Lung (tissue), 12 donors: ENCODE measurements around the gene TMEM150C. TPM values are rescaled to one million over a fixed set of nuclear protein-coding genes. Genes with fewer than 3 reads are reported as not detected.

Experiments
- ATAC-seq: fragments of 200-7000 bp; cut with Tn5 transposase; one replicate; pipeline ENCODE4 v1.9.1; 2020; ENCODE audit warnings: moderate number of reproducible peaks; ENCODE audit not compliant: insufficient read depth, low FRiP score
- DNase-seq, 3 donors: peaks; one replicate each; pipeline ENCODE4 v3.0.0-alpha.2; 2013 to 2017
- H3K27ac ChIP-seq, 2 donors: one replicate each; pipeline ENCODE4 v1.5.1; 2013; ENCODE audit warnings: mild to moderate bottlenecking in 2 of 2, moderate library complexity in 2 of 2, control low read depth in 1 of 2, inconsistent platforms in 1 of 2, low read depth in 1 of 2, low read length in 1 of 2
- H3K27me3 ChIP-seq, 3 donors: one replicate each; pipeline ENCODE4 v1.5.1; 2013; ENCODE audit warnings: low read length in 2 of 3; ENCODE audit not compliant: control insufficient read depth in 3 of 3, insufficient read depth in 3 of 3
- H3K36me3 ChIP-seq, 4 donors: one replicate each; pipeline ENCODE4 v1.5.1; 2013; ENCODE audit warnings: low read length in 4 of 4, mild to moderate bottlenecking in 1 of 4, moderate library complexity in 1 of 4; ENCODE audit not compliant: control insufficient read depth in 4 of 4, insufficient read depth in 4 of 4
- H3K4me1 ChIP-seq, 5 donors: one replicate each; pipeline ENCODE4 v1.5.1; 2013; ENCODE audit warnings: low read length in 5 of 5, mild to moderate bottlenecking in 2 of 5, moderate library complexity in 1 of 5; ENCODE audit not compliant: control insufficient read depth in 5 of 5, insufficient read depth in 5 of 5
- H3K4me3 ChIP-seq: one replicate; pipeline ENCODE4 v1.5.1; 2013; ENCODE audit warnings: mild to moderate bottlenecking, control low read depth, moderate library complexity
- H3K9ac ChIP-seq, 2 donors: one replicate each; pipeline ENCODE4 v1.5.1; 2013; ENCODE audit warnings: low read length in 2 of 2, control low read depth in 1 of 2; ENCODE audit not compliant: insufficient read depth in 1 of 2
- H3K9me3 ChIP-seq, 4 donors: one replicate each; pipeline ENCODE4 v1.5.1; 2013; ENCODE audit warnings: low read length in 3 of 4, mild to moderate bottlenecking in 1 of 4, moderate library complexity in 1 of 4; ENCODE audit not compliant: control insufficient read depth in 4 of 4, insufficient read depth in 3 of 4
- CTCF ChIP-seq: IDR thresholded peaks from 2 replicates; pipeline ENCODE4 v1.5.1; 2012; ENCODE audit warnings: mild to moderate bottlenecking; ENCODE audit errors: control extremely low read depth, extremely low read depth
- WGBS, 2 donors: extraction: QIAGEN DNeasy Blood & Tissue Kit; methylation state at CpG; one replicate each; pipeline ENCODE4 v1.1.7; 2013; 5-methylcytosine and 5-hydroxymethylcytosine counted together
- polyA plus RNA-seq, 2 donors: library from polyadenylated mRNA; stranded (reverse); fragments of 200-250 nt; gene quantifications; one replicate each; pipeline ENCODE4 v1.2.1, GENCODE V29; 2013
- total RNA-seq, 2 donors: library from RNA; depleted of rRNA in 1 of 2; stranded (reverse); fragments of >200 nt in 1 of 2; gene quantifications; one replicate each; pipeline ENCODE4 v1.2.1, GENCODE V29; 2014 to 2021
- donor health status: control.
- donor health status: control.
- donor health status: Bipolar disorder and iron deficiency.
- donor health status: healthy.
- donor health status: DM: yes; HTN: yes; CAD: no.

The TMEM150C gene
- total and polyA plus RNA-seq, 4 donors = 2.5 to 10.4 (median 4.2) TPM

- H3K9me3 ChIP-seq = no peaks in the 10 kb centered on the region
- no peak overlapping the region for H3K27ac ChIP-seq
- no peak overlapping the region for H3K4me3 ChIP-seq
- no peaks in the 10 kb centered on the region for H3K27me3 ChIP-seq
- ATAC-seq (no peak), DNase-seq (no peak)
- 95 to 96% methylated on average over 4 of the region's 4 CpGs for WGBS, 2 donors
- TF ChIP-seq CTCF = no peak
- H3K9ac ChIP-seq = no peak overlapping the region
- H3K4me1 ChIP-seq = peaks cover 0 to 8% (median 0%) of the 10 kb centered on the region in 5 donors
- peaks cover 0 to 3% (median 1%) of the 10 kb centered on the region in 4 donors for H3K36me3 ChIP-seq
These were observed 66.1 kb downstream of the TMEM150C start for GRCh38 chr4:82495666-82496065.

DNA sequence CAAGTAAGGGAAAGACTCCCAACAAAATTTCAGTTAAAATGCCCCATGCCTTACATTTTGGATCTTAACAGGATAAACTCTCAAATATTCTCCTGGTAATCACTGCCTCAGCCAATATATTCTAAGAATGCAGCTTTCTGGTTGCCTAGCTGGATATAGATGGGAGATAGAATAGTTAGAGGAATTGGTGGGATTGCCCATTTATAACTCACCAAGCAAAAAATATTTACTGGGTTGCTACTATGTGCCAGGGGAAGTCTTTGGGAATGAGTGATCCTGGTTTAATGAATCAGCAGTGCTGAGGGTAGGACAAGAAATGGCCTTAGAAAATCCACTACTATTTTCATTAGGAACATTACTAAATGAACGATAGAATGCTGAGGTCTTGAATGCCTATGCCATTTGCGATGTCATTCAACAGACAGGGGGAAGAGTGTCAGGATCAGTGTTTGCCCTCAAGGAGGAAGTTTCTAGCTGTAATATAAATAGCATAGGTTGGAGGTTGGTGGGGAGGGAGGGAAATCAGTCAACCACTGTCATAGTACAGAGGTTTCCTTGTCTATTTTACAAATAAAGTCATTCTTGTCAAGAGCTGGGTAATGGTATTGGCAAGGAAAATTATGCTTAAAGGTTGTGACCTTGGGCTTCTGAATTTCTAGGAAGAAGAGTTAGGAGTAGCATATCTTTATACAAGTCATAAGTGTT, 67.9 kb downstream of the TMEM150C start:
- ATAC-seq (no peak), DNase-seq (no peak)
- WGBS, 2 donors = 75 to 81% methylated on average over 2 of the region's 2 CpGs
- no peak for TF ChIP-seq CTCF
- H3K36me3 ChIP-seq = peaks cover 0 to 3% (median 3%) of the 10 kb centered on the region in 4 donors
- no peaks in the 10 kb centered on the region for H3K27me3 ChIP-seq
- H3K9ac ChIP-seq = no peak overlapping the region
- no peak overlapping the region for H3K27ac ChIP-seq
- H3K4me1 ChIP-seq = no peaks in the 10 kb centered on the region
- H3K4me3 ChIP-seq = no peak overlapping the region
- no peaks in the 10 kb centered on the region for H3K9me3 ChIP-seq

GRCh38 chr4:82491251-82491960, 70.4 kb downstream of the TMEM150C start:
- Histone ChIP-seq H3K9ac (no peak overlapping the region), H3K36me3 (peaks cover 0 to 3% (median 2%) of the 10 kb centered on the region in 4 donors), H3K27ac (no peak overlapping the region), H3K4me3 (no peak overlapping the region), H3K27me3 (no peaks in the 10 kb centered on the region), H3K9me3 (no peaks in the 10 kb centered on the region), H3K4me1 (no peaks in the 10 kb centered on the region)
- DNase-seq (peak in 1 of 3 donors; percentile 11), ATAC-seq (no peak)
- TF ChIP-seq CTCF = no peak
- 75 to 86% methylated on average over 10 of the region's 10 CpGs for WGBS, 2 donors
